HEK293 (cell line): ENCODE measurements around the gene MMD.

Experiments
- GFI1B ChIP-seq: fragments of 450-650 bp; formaldehyde crosslinking; IDR thresholded peaks from 2 replicates; pipeline ENCODE4 v1.5.1; 2016; ENCODE audit warnings: missing biosample characterization, missing genetic modification characterization
- GLI4 ChIP-seq: fragments of 450-650 bp; formaldehyde crosslinking; IDR thresholded peaks from 2 replicates; pipeline ENCODE4 v1.5.1; 2016; ENCODE audit warnings: missing biosample characterization, missing genetic modification characterization
- HOXC10 ChIP-seq: sonication (generic); formaldehyde crosslinking; IDR thresholded peaks from 2 replicates; pipeline ENCODE4 v1.8.1; 2023; ENCODE audit warnings: mild to moderate bottlenecking, missing genetic modification reagents
- IKZF3 ChIP-seq: fragments of 450-650 bp; IDR thresholded peaks from 2 replicates; pipeline ENCODE4 v1.5.0; 2018; ENCODE audit warnings: missing biosample characterization, mild to moderate bottlenecking, missing genetic modification characterization, moderate library complexity
- KLF7 ChIP-seq: fragments of 450-650 bp; formaldehyde crosslinking; IDR thresholded peaks from 2 replicates; pipeline ENCODE4 v1.5.1; 2016; ENCODE audit warnings: missing biosample characterization, missing genetic modification characterization, borderline replicate concordance
- SP3 ChIP-seq: fragments of 450-650 bp; formaldehyde crosslinking; IDR thresholded peaks from 2 replicates; pipeline ENCODE4 v1.5.1; 2016; ENCODE audit warnings: missing biosample characterization, missing genetic modification characterization
- TCF7L2 ChIP-seq: IDR thresholded peaks from 2 replicates; pipeline ENCODE4 v1.6.1; 2011; ENCODE audit warnings: low read depth, mild to moderate bottlenecking, inconsistent platforms, low read length, moderate library complexity, borderline replicate concordance
- ZBTB1 ChIP-seq: fragments of 450-650 bp; formaldehyde crosslinking; IDR thresholded peaks from 2 replicates; pipeline ENCODE4 v1.5.1; 2016; ENCODE audit warnings: missing biosample characterization, missing genetic modification characterization
- ZBTB17 ChIP-seq: fragments of 450-650 bp; formaldehyde crosslinking; IDR thresholded peaks from 2 replicates; pipeline ENCODE4 v1.5.1; 2016; ENCODE audit warnings: missing biosample characterization, missing genetic modification characterization
- ZBTB48 ChIP-seq: fragments of 450-650 bp; formaldehyde crosslinking; IDR thresholded peaks from 2 replicates; pipeline ENCODE4 v1.5.1; 2016; ENCODE audit warnings: missing biosample characterization, missing genetic modification characterization
- ZBTB7A ChIP-seq: fragments of 450-650 bp; formaldehyde crosslinking; IDR thresholded peaks from 2 replicates; pipeline ENCODE4 v1.5.1; 2016; ENCODE audit warnings: low read depth, missing biosample characterization, missing genetic modification characterization
- ZIC2 ChIP-seq: fragments of 450-650 bp; formaldehyde crosslinking; IDR thresholded peaks from 2 replicates; pipeline ENCODE4 v1.5.1; 2016; ENCODE audit warnings: missing biosample characterization, missing genetic modification characterization
- ZNF23 ChIP-seq: fragments of 450-650 bp; formaldehyde crosslinking; IDR thresholded peaks from 2 replicates; pipeline ENCODE4 v1.5.1; 2016; ENCODE audit warnings: missing biosample characterization, missing genetic modification characterization, borderline replicate concordance
- ZNF394 ChIP-seq: fragments of 450-650 bp; formaldehyde crosslinking; IDR thresholded peaks from 2 replicates; pipeline ENCODE4 v1.5.1; 2016; ENCODE audit warnings: missing biosample characterization, missing genetic modification characterization, mild to moderate bottlenecking, moderate library complexity, borderline replicate concordance
- ZNF423 ChIP-seq: fragments of 450-650 bp; formaldehyde crosslinking; IDR thresholded peaks from 2 replicates; pipeline ENCODE4 v1.5.1; 2016; ENCODE audit warnings: missing biosample characterization, missing genetic modification characterization
- ZNF473 ChIP-seq: fragments of 450-650 bp; formaldehyde crosslinking; IDR thresholded peaks from 2 replicates; pipeline ENCODE4 v1.5.1; 2017; ENCODE audit warnings: missing biosample characterization, missing genetic modification characterization
- ZNF48 ChIP-seq: fragments of 450-650 bp; formaldehyde crosslinking; IDR thresholded peaks from 2 replicates; pipeline ENCODE4 v1.5.1; 2016; ENCODE audit warnings: missing biosample characterization, missing genetic modification characterization
- ZNF561 ChIP-seq: fragments of 450-650 bp; IDR thresholded peaks from 2 replicates; pipeline ENCODE4 v1.5.1; 2018; ENCODE audit warnings: missing biosample characterization, missing genetic modification characterization, borderline replicate concordance
- ZNF623 ChIP-seq: fragments of 450-650 bp; formaldehyde crosslinking; IDR thresholded peaks from 2 replicates; pipeline ENCODE4 v1.5.1; 2016; ENCODE audit warnings: missing biosample characterization, missing genetic modification characterization
- ZNF629 ChIP-seq: fragments of 450-650 bp; formaldehyde crosslinking; IDR thresholded peaks from 2 replicates; pipeline ENCODE4 v1.5.1; 2017; ENCODE audit warnings: missing biosample characterization, missing genetic modification characterization
- ZNF660 ChIP-seq: fragments of 450-650 bp; IDR thresholded peaks from 2 replicates; pipeline ENCODE4 v1.5.1; 2018; ENCODE audit warnings: missing biosample characterization, mild to moderate bottlenecking, missing genetic modification characterization
- ZNF76 ChIP-seq: fragments of 450-650 bp; formaldehyde crosslinking; IDR thresholded peaks from 2 replicates; pipeline ENCODE4; 2016; ENCODE audit warnings: low read depth, missing biosample characterization, missing genetic modification characterization, borderline replicate concordance
- ZNF791 ChIP-seq: fragments of 450-650 bp; formaldehyde crosslinking; IDR thresholded peaks from 2 replicates; pipeline ENCODE4 v1.5.1; 2016; ENCODE audit warnings: missing biosample characterization, missing genetic modification characterization
- ZNF792 ChIP-seq: fragments of 450-650 bp; formaldehyde crosslinking; IDR thresholded peaks from 2 replicates; pipeline ENCODE4 v1.5.1; 2016; ENCODE audit warnings: missing biosample characterization, missing genetic modification characterization
- TF ChIP-seq, protein P1 (sequence below): fragments of 450-650 bp; formaldehyde crosslinking; IDR thresholded peaks from 2 replicates; pipeline ENCODE4 v1.5.1; 2017; ENCODE audit warnings: missing biosample characterization, missing genetic modification characterization
- TF ChIP-seq, protein P2 (sequence below): fragments of 450-650 bp; formaldehyde crosslinking; IDR thresholded peaks from 2 replicates; pipeline ENCODE4 v1.5.1; 2017; ENCODE audit warnings: missing biosample characterization, missing genetic modification characterization
- TF ChIP-seq, protein P3 (sequence below): fragments of 450-650 bp; formaldehyde crosslinking; IDR thresholded peaks from 2 replicates; pipeline ENCODE4 v1.5.1; 2016; ENCODE audit warnings: missing biosample characterization, missing genetic modification characterization
- TF ChIP-seq, protein P4 (sequence below): sonication (generic); formaldehyde crosslinking; IDR thresholded peaks from 2 replicates; pipeline ENCODE4 v1.8.1; 2022; ENCODE audit warnings: mild to moderate bottlenecking, moderate library complexity, missing genetic modification reagents
- TF ChIP-seq, protein P5 (sequence below): fragments of 450-650 bp; formaldehyde crosslinking; IDR thresholded peaks from 2 replicates; pipeline ENCODE4 v1.5.1; 2017; ENCODE audit warnings: missing biosample characterization, missing genetic modification characterization
- TF ChIP-seq, protein P6 (sequence below): fragments of 450-650 bp; formaldehyde crosslinking; IDR thresholded peaks from 2 replicates; pipeline ENCODE4 v1.5.1; 2016; ENCODE audit warnings: missing biosample characterization, missing genetic modification characterization
- TF ChIP-seq, protein P7 (sequence below): fragments of 450-650 bp; formaldehyde crosslinking; IDR thresholded peaks from 2 replicates; pipeline ENCODE4 v1.5.1; 2016; ENCODE audit warnings: missing biosample characterization, missing genetic modification characterization, low read depth

MMD gene

DNA sequence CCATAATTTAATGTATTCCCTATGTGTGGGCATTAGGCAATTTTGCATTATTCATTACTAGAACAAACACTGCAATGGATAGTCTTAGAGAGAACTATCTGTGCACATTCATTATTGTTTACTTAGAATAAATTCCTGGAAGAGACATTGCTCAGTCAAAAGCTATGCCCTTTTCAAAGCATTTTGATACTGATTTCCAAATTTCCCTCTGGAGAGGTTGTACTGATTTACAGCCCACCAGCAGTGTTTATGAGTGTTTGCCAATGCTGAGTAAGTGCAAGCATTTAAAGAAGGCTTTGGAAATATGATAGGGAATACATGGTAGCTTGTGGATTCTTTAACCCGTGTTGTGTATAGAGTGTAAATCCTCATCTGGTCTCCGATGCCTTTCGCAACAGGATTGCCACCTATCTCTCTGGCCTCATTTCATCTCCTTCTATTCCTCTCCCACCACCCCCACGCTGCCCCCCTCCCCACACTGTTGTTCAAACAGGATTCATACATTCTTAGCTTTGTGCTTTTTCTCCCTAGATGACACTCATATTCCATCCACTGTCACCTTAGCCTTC lies 33.4 kb upstream of the MMD start (continued):
- TF ChIP-seq TCF7L2 = 0 out of 2 replicates have a peak, but pooled peaks have one; percentile 25
- TF ChIP-seq, protein P1, sequence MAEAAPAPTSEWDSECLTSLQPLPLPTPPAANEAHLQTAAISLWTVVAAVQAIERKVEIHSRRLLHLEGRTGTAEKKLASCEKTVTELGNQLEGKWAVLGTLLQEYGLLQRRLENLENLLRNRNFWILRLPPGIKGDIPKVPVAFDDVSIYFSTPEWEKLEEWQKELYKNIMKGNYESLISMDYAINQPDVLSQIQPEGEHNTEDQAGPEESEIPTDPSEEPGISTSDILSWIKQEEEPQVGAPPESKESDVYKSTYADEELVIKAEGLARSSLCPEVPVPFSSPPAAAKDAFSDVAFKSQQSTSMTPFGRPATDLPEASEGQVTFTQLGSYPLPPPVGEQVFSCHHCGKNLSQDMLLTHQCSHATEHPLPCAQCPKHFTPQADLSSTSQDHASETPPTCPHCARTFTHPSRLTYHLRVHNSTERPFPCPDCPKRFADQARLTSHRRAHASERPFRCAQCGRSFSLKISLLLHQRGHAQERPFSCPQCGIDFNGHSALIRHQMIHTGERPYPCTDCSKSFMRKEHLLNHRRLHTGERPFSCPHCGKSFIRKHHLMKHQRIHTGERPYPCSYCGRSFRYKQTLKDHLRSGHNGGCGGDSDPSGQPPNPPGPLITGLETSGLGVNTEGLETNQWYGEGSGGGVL (tag by site-specific recombination) = no peak
- TF ChIP-seq ZIC2 = peak; percentile 21; the same call in 1 of the 2 replicates
- TF ChIP-seq, protein P2, sequence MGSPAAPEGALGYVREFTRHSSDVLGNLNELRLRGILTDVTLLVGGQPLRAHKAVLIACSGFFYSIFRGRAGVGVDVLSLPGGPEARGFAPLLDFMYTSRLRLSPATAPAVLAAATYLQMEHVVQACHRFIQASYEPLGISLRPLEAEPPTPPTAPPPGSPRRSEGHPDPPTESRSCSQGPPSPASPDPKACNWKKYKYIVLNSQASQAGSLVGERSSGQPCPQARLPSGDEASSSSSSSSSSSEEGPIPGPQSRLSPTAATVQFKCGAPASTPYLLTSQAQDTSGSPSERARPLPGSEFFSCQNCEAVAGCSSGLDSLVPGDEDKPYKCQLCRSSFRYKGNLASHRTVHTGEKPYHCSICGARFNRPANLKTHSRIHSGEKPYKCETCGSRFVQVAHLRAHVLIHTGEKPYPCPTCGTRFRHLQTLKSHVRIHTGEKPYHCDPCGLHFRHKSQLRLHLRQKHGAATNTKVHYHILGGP (tag by site-specific recombination) = peak; percentile 67
- no peak for TF ChIP-seq ZBTB17 (tag by site-specific recombination)
- TF ChIP-seq ZNF623 = no peak
- TF ChIP-seq ZNF23 (tag by site-specific recombination) = no peak
- TF ChIP-seq ZNF629 (tag by site-specific recombination) = peak; percentile 66
- TF ChIP-seq ZNF423 (tag by site-specific recombination) = no peak
- TF ChIP-seq SP3 = no peak
- TF ChIP-seq, protein P3, sequence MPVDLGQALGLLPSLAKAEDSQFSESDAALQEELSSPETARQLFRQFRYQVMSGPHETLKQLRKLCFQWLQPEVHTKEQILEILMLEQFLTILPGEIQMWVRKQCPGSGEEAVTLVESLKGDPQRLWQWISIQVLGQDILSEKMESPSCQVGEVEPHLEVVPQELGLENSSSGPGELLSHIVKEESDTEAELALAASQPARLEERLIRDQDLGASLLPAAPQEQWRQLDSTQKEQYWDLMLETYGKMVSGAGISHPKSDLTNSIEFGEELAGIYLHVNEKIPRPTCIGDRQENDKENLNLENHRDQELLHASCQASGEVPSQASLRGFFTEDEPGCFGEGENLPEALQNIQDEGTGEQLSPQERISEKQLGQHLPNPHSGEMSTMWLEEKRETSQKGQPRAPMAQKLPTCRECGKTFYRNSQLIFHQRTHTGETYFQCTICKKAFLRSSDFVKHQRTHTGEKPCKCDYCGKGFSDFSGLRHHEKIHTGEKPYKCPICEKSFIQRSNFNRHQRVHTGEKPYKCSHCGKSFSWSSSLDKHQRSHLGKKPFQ (tag by site-specific recombination) = no peak
- TF ChIP-seq ZNF394 (tag by site-specific recombination) = no peak
- TF ChIP-seq ZNF76 = no peak
- TF ChIP-seq HOXC10 (CRISPR knock-in tag) = no peak
- TF ChIP-seq ZNF48 (tag by site-specific recombination) = no peak
- TF ChIP-seq ZNF561 (tag by site-specific recombination) = no peak; the same call in 1 of the 2 replicates
- TF ChIP-seq GLI4 (tag by site-specific recombination) = no peak
- TF ChIP-seq ZNF660 (tag by site-specific recombination) = no peak
- no peak for TF ChIP-seq ZBTB7A (tag by site-specific recombination)
- TF ChIP-seq ZBTB48 (tag by site-specific recombination) = no peak
- no peak for TF ChIP-seq ZBTB1 (tag by site-specific recombination)
- TF ChIP-seq, protein P4, sequence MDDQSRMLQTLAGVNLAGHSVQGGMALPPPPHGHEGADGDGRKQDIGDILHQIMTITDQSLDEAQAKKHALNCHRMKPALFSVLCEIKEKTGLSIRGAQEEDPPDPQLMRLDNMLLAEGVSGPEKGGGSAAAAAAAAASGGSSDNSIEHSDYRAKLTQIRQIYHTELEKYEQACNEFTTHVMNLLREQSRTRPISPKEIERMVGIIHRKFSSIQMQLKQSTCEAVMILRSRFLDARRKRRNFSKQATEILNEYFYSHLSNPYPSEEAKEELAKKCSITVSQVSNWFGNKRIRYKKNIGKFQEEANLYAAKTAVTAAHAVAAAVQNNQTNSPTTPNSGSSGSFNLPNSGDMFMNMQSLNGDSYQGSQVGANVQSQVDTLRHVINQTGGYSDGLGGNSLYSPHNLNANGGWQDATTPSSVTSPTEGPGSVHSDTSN (CRISPR knock-in tag) = no peak
- TF ChIP-seq, protein P5, sequence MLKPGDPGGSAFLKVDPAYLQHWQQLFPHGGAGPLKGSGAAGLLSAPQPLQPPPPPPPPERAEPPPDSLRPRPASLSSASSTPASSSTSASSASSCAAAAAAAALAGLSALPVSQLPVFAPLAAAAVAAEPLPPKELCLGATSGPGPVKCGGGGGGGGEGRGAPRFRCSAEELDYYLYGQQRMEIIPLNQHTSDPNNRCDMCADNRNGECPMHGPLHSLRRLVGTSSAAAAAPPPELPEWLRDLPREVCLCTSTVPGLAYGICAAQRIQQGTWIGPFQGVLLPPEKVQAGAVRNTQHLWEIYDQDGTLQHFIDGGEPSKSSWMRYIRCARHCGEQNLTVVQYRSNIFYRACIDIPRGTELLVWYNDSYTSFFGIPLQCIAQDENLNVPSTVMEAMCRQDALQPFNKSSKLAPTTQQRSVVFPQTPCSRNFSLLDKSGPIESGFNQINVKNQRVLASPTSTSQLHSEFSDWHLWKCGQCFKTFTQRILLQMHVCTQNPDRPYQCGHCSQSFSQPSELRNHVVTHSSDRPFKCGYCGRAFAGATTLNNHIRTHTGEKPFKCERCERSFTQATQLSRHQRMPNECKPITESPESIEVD (tag by site-specific recombination) = peak; percentile 85
- TF ChIP-seq, protein P6, sequence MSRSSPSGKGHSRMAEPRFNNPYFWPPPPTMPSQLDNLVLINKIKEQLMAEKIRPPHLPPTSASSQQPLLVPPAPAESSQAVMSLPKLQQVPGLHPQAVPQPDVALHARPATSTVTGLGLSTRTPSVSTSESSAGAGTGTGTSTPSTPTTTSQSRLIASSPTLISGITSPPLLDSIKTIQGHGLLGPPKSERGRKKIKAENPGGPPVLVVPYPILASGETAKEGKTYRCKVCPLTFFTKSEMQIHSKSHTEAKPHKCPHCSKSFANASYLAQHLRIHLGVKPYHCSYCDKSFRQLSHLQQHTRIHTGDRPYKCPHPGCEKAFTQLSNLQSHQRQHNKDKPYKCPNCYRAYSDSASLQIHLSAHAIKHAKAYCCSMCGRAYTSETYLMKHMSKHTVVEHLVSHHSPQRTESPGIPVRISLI = no peak
- no peak for TF ChIP-seq ZNF791 (tag by site-specific recombination)
- no peak for TF ChIP-seq KLF7 (tag by site-specific recombination)
- 0 out of 2 replicates have a peak, but pooled peaks have one; percentile 45 for TF ChIP-seq IKZF3 (tag by site-specific recombination)
- peak; percentile 83 for TF ChIP-seq GFI1B (tag by site-specific recombination)
- TF ChIP-seq ZNF792 (tag by site-specific recombination) = no peak
- TF ChIP-seq, protein P7, sequence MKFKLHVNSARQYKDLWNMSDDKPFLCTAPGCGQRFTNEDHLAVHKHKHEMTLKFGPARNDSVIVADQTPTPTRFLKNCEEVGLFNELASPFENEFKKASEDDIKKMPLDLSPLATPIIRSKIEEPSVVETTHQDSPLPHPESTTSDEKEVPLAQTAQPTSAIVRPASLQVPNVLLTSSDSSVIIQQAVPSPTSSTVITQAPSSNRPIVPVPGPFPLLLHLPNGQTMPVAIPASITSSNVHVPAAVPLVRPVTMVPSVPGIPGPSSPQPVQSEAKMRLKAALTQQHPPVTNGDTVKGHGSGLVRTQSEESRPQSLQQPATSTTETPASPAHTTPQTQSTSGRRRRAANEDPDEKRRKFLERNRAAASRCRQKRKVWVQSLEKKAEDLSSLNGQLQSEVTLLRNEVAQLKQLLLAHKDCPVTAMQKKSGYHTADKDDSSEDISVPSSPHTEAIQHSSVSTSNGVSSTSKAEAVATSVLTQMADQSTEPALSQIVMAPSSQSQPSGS (tag by site-specific recombination) = no peak
- no peak for TF ChIP-seq ZNF473
